Activated CD4-positive, CD25-positive, alpha-beta regulatory T cell treated with anti-CD3 and anti-CD28 coated beads, Interleukin-2, amount 50 U/mL, for 24 hours (primary cell): ENCODE measurements around the gene STARD10.

ENCODE experiments used
- ATAC-seq, 2 donors: fragments of 150-1000 bp; cut with Tn5 transposase; one replicate each; pipeline ENCODE4 v1.10.0; 2021; ENCODE audit warnings: mild to moderate bottlenecking in 1 of 2, moderate library complexity in 1 of 2

Gene STARD10

GRCh38 chr11:72760539-72761405 is 33.1 kb downstream of the STARD10 start:
- no peak for ATAC-seq

GRCh38 chr11:72759468-72759985 is 34.3 kb downstream of the STARD10 start:
- no peak for ATAC-seq

GRCh38 chr11:72758690-72759389 is 35.0 kb downstream of the STARD10 start:
- ATAC-seq: no peak

- ATAC-seq: no peak
Measured at GRCh38 chr11:72758304-72758689, 35.5 kb downstream of the STARD10 start.

GRCh38 chr11:72755713-72756285 is 38.0 kb downstream of the STARD10 start:
- no peak for ATAC-seq

- ATAC-seq: no peak
Measured at GRCh38 chr11:72754544-72755155, 39.2 kb downstream of the STARD10 start.

GRCh38 chr11:72754149-72754543 is 39.7 kb downstream of the STARD10 start:
- ATAC-seq: no peak

- ATAC-seq: no peak
Measured at GRCh38 chr11:72753341-72754148, 40.3 kb downstream of the STARD10 start.

GRCh38 chr11:72752088-72752914 is 41.5 kb downstream of the STARD10 start, which contains the start of gene ARAP1:
TSS of gene ARAP1 (minus strand) at chr11:72752408. CDS start at chr11:72727128, 25,280 bp downstream.
- peak; percentile 81 to 82 for ATAC-seq

GRCh38 chr11:72751116-72752087 is 42.4 kb downstream of the STARD10 start:
- no peak for ATAC-seq

GRCh38 chr11:72750556-72751115 is 43.2 kb downstream of the STARD10 start:
- no peak for ATAC-seq

- ATAC-seq: no peak
Measured at GRCh38 chr11:72750086-72750485, 43.8 kb downstream of the STARD10 start.

GRCh38 chr11:72747289-72747855 is 46.5 kb downstream of the STARD10 start:
- ATAC-seq: no peak

GRCh38 chr11:72746821-72747220 is 47.0 kb downstream of the STARD10 start:
- no peak for ATAC-seq

- ATAC-seq: no peak
Measured at GRCh38 chr11:72745925-72746550, 47.8 kb downstream of the STARD10 start.

- no peak for ATAC-seq
Measured at GRCh38 chr11:72745511-72745910, 48.3 kb downstream of the STARD10 start.

GRCh38 chr11:72744474-72744873 is 49.4 kb downstream of the STARD10 start:
- ATAC-seq: no peak
